Tibial artery (tissue), 4 donors: ENCODE measurements around the gene FAM83G.
"Not testable (repeated sequence)": the region's sequence is repeated elsewhere in the genome, so short reads cannot be mapped to it uniquely, and the experiment has no call there.

Experiments
- DNase-seq, 2 donors: peaks; one replicate each; pipeline ENCODE4 v3.0.0-alpha.2; 2019
- H3K27ac ChIP-seq, 2 donors: fragments of 200-600 bp; sonication (generic) in 1 of 2; 1 replicate in 1 of 2; 2 replicates in 1 of 2; pipeline ENCODE4 v1.5.1; 2018 to 2019; ENCODE audit warnings: mild to moderate bottlenecking in 1 of 2
- H3K27me3 ChIP-seq, 2 donors: fragments of 200-600 bp; sonication (generic) in 1 of 2; one replicate each; pipeline versions ENCODE4 v1.5.1 to v1.6.0; 2016 to 2019
- H3K36me3 ChIP-seq, 3 donors: fragments of 200-600 bp; sonication (generic) in 2 of 3; one replicate each; pipeline ENCODE4 v1.5.1; 2016 to 2019; ENCODE audit warnings: mild to moderate bottlenecking in 2 of 3
- H3K4me1 ChIP-seq, 4 donors: fragments of 200-600 bp; sonication (generic) in 2 of 4; 1 replicate in 3 of 4; 2 replicates in 1 of 4; pipeline ENCODE4 v1.5.1; 2016 to 2019
- H3K4me3 ChIP-seq, 2 donors: fragments of 200-600 bp; sonication (generic) in 1 of 2; 1 replicate in 1 of 2; 2 replicates in 1 of 2; pipeline ENCODE4 v1.5.1; 2018 to 2019; ENCODE audit warnings: mild to moderate bottlenecking in 2 of 2
- H3K9me3 ChIP-seq, 3 donors: fragments of 200-600 bp; sonication (generic) in 1 of 3; one replicate each; pipeline ENCODE4 v1.5.1; 2016 to 2019
- intact Hi-C: fragments of 100-400 bp; cut with DNase I; formaldehyde crosslinking; loops from one replicate; pipeline ENCODE4 v1.15.0; 2023; ENCODE audit warnings: low total_unique reads
- TF ChIP-seq, protein P1 (sequence below), 2 experiments: fragments of 200-600 bp in 1 of 2; fragments of 450-650 bp in 1 of 2; IDR thresholded peaks; one replicate each; pipeline ENCODE4 v1.5.1; 2017 to 2019; ENCODE audit warnings: antibody characterized with exemption in 2 of 2, mild to moderate bottlenecking in 1 of 2, moderate library complexity in 1 of 2

The FAM83G gene

DNA sequence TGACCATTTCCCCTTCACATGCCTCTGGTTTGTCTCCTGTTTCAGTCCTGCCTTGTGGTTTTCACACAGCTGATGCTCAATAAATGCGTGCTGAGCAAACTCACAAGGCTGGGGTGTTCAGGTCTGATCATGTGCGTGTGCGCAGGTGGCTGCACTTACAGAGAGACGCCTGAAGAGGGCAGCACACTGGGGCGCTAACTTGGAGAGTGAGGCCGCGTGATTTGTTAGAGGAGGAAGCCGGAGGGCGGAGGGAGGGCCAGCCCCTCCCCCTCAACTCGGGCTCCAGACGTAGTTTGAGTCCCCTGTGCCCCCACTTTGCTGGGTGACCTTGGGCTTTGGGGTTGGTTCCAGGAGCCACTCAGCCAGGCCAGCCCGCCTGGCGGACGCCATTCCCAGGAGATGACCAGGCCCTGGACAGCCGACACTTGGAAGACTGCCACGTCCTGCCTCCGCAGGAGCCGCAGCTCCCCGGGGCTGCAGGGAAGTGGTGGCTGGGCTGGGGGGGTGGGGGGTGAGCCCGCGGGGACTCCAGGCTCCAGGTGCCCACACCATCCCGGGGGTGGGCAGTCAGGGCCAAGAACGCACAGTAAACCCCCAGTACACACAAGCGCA, 27.9 kb upstream of the FAM83G start:
- H3K9me3 ChIP-seq, H3K27me3 ChIP-seq, DNase-seq, H3K4me3 ChIP-seq, intact Hi-C loops, H3K4me1 ChIP-seq, H3K36me3 ChIP-seq: not testable (repeated sequence)
- H3K27ac ChIP-seq: peak overlapping the region in 1 of 2 donors; percentile 58

DNA sequence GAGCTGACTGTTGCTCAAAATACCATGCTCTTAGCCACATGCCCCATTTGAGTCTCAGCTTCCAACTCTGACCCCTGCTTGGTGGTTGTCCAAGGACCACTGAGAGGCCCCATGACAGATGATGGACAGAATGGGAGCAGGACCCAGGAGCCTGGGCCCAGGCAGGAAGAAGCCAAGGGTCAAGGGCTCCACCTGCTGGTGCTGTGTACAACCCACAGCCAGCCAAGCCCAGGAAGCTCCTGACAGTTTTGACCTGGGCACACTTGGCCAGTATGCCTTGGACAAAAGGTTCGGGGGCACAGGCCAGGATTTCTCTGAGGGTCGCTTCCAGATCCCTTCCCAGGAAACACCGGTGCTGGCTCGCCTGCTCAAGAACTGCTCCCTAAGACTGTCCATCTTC, 27.2 kb upstream of the FAM83G start:
- H3K36me3 ChIP-seq, H3K4me1 ChIP-seq, intact Hi-C loops, H3K27me3 ChIP-seq, H3K9me3 ChIP-seq, H3K4me3 ChIP-seq: not testable (repeated sequence)
- H3K27ac ChIP-seq: peak overlapping the region in 1 of 2 donors; percentile 58
- peak; percentile 21 to 78 for DNase-seq
- TF ChIP-seq, protein P1, sequence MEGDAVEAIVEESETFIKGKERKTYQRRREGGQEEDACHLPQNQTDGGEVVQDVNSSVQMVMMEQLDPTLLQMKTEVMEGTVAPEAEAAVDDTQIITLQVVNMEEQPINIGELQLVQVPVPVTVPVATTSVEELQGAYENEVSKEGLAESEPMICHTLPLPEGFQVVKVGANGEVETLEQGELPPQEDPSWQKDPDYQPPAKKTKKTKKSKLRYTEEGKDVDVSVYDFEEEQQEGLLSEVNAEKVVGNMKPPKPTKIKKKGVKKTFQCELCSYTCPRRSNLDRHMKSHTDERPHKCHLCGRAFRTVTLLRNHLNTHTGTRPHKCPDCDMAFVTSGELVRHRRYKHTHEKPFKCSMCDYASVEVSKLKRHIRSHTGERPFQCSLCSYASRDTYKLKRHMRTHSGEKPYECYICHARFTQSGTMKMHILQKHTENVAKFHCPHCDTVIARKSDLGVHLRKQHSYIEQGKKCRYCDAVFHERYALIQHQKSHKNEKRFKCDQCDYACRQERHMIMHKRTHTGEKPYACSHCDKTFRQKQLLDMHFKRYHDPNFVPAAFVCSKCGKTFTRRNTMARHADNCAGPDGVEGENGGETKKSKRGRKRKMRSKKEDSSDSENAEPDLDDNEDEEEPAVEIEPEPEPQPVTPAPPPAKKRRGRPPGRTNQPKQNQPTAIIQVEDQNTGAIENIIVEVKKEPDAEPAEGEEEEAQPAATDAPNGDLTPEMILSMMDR (IDR thresholded peaks at IDR 0.05): peak in 1 of 2 experiments; percentile 32

DNA sequence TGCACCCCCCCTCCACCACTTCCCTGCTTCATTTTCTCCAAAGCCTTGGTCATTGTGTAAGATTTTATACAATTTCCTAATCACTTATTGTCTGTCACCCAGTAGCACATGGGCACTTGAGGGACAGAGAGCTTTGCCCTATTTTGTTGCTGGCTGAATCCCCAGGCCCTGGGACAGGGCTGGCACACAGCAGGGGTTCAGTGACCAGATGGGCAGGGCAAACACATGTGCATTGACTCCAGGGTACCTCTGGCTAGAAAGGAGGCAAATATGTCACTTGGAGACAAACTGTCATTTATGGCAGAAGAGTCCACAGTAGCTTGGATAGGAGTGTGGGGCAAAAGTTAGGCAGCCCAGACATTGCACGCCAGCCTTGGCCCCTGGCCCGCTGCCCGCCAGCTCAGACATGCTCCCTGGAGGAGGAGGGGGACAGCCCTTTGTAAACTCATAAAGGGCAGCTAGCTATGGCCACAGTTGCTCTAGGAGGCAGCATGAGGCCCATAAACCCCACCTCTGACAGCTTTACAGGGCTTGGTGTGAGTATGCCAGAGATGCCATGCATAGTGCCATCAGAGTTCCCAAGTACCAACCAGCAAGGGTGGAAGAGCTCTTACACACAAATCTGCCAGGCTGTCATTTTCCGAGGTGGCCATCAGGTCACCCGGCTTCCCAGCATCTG, 26.3 kb upstream of the FAM83G start:
- DNase-seq, H3K27me3 ChIP-seq, H3K36me3 ChIP-seq, H3K9me3 ChIP-seq, H3K4me3 ChIP-seq, H3K27ac ChIP-seq, intact Hi-C loops, H3K4me1 ChIP-seq: not testable (repeated sequence)

DNA sequence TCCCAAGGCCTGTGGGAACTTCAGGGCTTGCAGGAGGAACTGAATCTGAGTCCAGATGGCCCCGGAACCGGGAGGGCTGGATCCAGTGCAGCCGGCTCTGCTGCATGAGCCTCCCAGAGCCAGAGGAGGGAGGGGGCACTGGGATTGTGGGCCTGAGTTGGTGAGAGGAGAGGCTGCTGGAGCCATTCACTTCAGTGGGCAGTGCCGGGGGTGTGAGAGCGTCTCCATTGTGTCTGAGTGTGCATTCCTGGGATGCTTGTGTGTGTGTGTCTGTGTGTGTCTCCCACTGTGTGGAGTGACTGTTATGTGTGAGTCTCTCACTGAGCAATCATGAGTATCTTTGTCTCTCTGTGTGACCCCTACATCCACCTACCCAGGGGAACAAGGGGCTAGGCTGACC, 25.2 kb upstream of the FAM83G start:
- H3K9me3 ChIP-seq, intact Hi-C loops, H3K36me3 ChIP-seq, H3K27me3 ChIP-seq, DNase-seq, H3K4me3 ChIP-seq, H3K27ac ChIP-seq, H3K4me1 ChIP-seq: not testable (repeated sequence)

DNA sequence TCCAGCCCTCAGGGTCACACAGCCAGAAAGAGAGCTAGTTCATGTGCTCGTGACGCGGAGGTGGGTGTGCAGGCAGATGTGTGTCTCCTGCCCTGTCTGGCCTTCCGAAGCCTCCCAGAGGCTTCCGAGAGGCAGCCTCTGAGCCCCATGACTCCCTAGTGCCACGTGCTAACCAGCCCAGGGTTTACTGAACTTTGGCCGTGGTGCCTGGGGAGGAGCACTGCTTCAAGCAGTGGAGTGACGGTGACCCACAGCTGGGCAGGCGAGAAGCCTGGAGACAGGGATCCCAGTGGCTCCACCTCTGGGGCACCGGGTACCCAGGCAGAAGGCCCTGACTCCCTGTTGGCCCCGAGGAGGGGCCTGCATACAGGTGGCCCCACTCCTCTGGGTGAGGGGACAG, 24.1 kb upstream of the FAM83G start:
- H3K9me3 ChIP-seq, H3K36me3 ChIP-seq, H3K27ac ChIP-seq, H3K4me1 ChIP-seq, H3K4me3 ChIP-seq, H3K27me3 ChIP-seq, intact Hi-C loops, DNase-seq: not testable (repeated sequence)

DNA sequence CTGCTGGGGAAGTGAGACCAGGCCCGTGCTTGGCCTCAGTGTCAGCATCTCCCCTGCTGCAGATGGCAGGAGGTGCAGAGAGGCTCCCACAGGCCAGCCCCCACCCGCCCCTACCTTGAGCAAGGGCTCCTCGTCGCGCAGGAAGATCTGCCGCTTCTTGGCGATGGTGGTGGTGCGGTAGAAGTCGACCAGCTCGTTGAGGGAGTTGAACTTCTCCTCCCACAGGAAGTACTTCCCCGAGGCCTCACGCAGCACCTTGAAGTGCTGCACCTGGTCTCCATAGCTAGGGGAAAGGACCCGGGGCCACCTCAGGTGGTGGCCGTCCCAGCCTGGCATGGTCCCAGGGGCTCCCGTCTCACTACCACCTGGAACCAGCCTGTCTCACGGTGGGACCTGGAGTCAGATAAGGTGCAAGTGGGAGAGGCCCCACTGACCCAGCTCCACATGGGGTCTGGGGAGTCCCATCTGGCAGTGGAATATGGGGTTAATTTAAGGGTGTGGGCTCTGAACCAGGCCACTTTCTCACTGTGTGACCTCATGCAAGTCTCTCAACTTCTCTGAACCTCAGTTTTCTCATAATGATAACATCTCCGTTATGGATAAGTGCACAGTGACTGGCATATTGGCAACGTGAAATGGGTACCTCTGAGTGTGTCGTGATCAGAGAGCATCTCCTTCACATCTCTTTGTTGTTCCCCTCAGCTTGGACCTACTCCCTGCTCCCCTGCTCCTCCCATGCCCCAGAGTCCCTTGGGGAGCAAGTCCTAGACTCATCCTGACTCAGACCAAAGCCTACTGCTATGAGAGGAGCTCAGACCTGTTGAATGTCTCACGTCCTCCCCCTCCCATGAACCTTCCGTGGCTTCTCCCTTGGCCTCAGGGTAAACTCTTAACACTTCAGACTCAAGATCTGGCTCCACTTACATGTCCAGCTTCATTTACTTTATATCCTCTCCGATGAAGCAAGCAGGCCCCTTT, 19.8 kb upstream of the FAM83G start:
- peak in 1 of 2 donors; percentile 47 for DNase-seq
- no peaks in the 10 kb centered on the region for H3K9me3 ChIP-seq
- H3K36me3 ChIP-seq: no peaks in the 10 kb centered on the region
- intact Hi-C loops: no loop called here
- H3K27me3 ChIP-seq: peaks cover 0 to 2% of the 10 kb centered on the region in 2 donors
- no peak overlapping the region for H3K27ac ChIP-seq
- H3K4me3 ChIP-seq: no peak overlapping the region
- no peaks in the 10 kb centered on the region for H3K4me1 ChIP-seq
- TF ChIP-seq, protein P1 (IDR thresholded peaks at IDR 0.05): no peak

DNA sequence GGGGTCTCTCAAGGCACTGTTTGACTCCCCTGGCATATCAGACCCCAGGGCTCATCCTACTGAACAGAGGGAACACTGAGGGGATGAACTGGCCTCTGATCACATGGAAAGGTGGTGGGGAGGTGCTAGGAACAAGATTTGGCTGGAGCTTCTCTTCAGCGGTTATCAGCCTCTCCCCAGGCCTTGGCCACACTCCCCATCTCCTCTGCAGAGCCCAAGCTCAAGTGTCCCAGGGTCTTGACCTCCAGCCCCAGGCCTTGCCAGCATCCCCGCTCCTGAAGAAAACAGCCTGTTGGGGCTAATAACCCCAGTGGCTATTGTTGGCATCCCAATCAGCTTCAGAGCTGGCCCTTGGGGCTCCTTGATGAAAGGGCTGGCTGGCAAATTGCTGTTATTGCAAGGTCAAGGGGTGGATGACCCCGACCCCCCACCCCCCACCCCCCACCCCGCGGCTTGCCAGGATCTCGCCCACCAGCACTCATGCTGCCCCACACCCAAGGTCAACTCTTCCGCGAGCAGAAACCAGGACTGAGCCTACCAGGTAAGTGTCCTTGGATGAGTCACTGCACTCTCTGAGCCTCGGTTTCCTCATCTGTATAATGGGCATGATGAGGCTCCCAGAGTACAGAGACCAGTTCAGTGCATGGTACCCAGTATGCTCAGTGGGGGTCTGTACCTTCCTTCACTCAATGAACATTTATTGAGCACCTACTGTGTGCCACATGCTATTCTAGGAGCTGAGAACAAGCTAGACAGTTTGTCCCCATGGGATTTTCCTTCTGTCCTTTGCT, 18.8 kb upstream of the FAM83G start:
- H3K36me3 ChIP-seq: no peaks in the 10 kb centered on the region
- H3K27me3 ChIP-seq: peaks cover 0 to 11% of the 10 kb centered on the region in 2 donors
- TF ChIP-seq, protein P1 (IDR thresholded peaks at IDR 0.05): no peak
- intact Hi-C loops: no loop called here
- no peak overlapping the region for H3K27ac ChIP-seq
- no peaks in the 10 kb centered on the region for H3K9me3 ChIP-seq
- DNase-seq: no peak
- no peak overlapping the region for H3K4me3 ChIP-seq
- no peaks in the 10 kb centered on the region for H3K4me1 ChIP-seq
